ENCODE results near the gene RPL21.

DNA sequence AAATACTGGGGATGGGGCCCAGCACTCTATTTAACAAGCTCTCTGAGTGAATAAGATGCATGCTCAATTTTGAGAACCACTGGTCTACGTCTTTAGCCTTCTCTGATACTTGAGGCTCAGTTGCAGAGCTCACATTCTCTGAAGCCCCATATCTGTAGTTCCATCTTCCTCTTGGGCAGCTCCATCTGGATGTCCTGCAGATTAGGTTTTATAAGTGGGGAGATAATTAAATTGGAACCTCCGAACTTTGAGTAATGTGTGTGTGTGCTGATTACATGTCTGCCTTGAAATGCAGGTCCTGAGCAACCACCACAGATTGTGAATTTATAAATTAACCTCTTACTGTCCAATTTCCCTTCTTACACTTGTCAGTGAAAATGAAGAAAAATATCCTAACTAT, 12.1 kb downstream of the RPL21 start:
- TF ChIP-seq, protein P1, sequence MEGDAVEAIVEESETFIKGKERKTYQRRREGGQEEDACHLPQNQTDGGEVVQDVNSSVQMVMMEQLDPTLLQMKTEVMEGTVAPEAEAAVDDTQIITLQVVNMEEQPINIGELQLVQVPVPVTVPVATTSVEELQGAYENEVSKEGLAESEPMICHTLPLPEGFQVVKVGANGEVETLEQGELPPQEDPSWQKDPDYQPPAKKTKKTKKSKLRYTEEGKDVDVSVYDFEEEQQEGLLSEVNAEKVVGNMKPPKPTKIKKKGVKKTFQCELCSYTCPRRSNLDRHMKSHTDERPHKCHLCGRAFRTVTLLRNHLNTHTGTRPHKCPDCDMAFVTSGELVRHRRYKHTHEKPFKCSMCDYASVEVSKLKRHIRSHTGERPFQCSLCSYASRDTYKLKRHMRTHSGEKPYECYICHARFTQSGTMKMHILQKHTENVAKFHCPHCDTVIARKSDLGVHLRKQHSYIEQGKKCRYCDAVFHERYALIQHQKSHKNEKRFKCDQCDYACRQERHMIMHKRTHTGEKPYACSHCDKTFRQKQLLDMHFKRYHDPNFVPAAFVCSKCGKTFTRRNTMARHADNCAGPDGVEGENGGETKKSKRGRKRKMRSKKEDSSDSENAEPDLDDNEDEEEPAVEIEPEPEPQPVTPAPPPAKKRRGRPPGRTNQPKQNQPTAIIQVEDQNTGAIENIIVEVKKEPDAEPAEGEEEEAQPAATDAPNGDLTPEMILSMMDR (IDR thresholded peaks at IDR 0.05) = no peak
- no peak for TF ChIP-seq EZH2 (IDR thresholded peaks at IDR 0.05)

Measured in neural progenitor cell (in vitro differentiated cells).